A673 (cell line): ENCODE results near the gene TMPRSS7. TPM values are rescaled to one million over a fixed set of nuclear protein-coding genes. Genes with fewer than 3 reads are reported as not detected.

ENCODE experiments used
- BruUV-seq: library from RNA; stranded (reverse); fragments of 400-500 nt; replicated peaks from 2 replicates; lab custom pipeline; 2021; lab: Mats Ljungman, UMichigan
- CTCF ChIA-PET: fragments of 300-600 bp; sonication (Branson Sonifier 250); formaldehyde crosslinking; loops from one replicate; lab custom pipeline; 2022; ENCODE audit warnings: antibody characterized with exemption; lab: Charles Lee
- POLR2A ChIA-PET: fragments of 300-600 bp; sonication (Branson Sonifier 250); formaldehyde crosslinking; loops from one replicate; lab custom pipeline; 2022; ENCODE audit warnings: antibody characterized with exemption; ENCODE audit not compliant: low non-redundant PET; lab: Charles Lee
- DNase-seq: peaks from one replicate; pipeline ENCODE4 v3.0.0-alpha.2; 2015; ENCODE audit warnings: low spot score
- H3K27ac ChIP-seq: fragments of 200-600 bp; sonication (generic); 2 replicates; pipeline ENCODE4 v1.5.1; 2016; ENCODE audit warnings: mixed run types, low read depth, mild to moderate bottlenecking, mixed read lengths, antibody characterized with exemption, low read length; ENCODE audit not compliant: poor library complexity, severe bottlenecking
- H3K27me3 ChIP-seq: fragments of 200-600 bp; sonication (generic); replicated peaks from 2 replicates; pipeline ENCODE4 v1.6.1; 2017; ENCODE audit warnings: mixed run types, low read depth, mild to moderate bottlenecking, mixed read lengths, antibody characterized with exemption, low read length; ENCODE audit not compliant: insufficient read depth, poor library complexity
- H3K36me3 ChIP-seq: fragments of 200-600 bp; sonication (generic); 2 replicates; pipeline ENCODE4 v1.6.1; 2016; ENCODE audit warnings: mixed run types, mild to moderate bottlenecking, mixed read lengths, antibody characterized with exemption, low read length; ENCODE audit not compliant: insufficient read depth, poor library complexity, severe bottlenecking
- H3K4me1 ChIP-seq: fragments of 200-600 bp; sonication (generic); 2 replicates; pipeline ENCODE4 v1.6.1; 2017; ENCODE audit warnings: mixed run types, mild to moderate bottlenecking, mixed read lengths, antibody characterized with exemption, low read length; ENCODE audit not compliant: insufficient read depth, poor library complexity, severe bottlenecking
- H3K4me3 ChIP-seq: fragments of 200-600 bp; sonication (generic); 2 replicates; pipeline ENCODE4 v1.5.1; 2016; ENCODE audit warnings: low read depth, mixed run types, mild to moderate bottlenecking, mixed read lengths, low read length; ENCODE audit not compliant: poor library complexity, severe bottlenecking
- H3K9me3 ChIP-seq: fragments of 200-600 bp; sonication (generic); 2 replicates; pipeline ENCODE4 v1.6.1; 2016; ENCODE audit warnings: mixed run types, low read depth, mild to moderate bottlenecking, mixed read lengths, antibody characterized with exemption, low read length; ENCODE audit not compliant: poor library complexity, severe bottlenecking
- EZH2 ChIP-seq: fragments of 200-600 bp; sonication (generic); IDR thresholded peaks from 2 replicates; pipeline ENCODE4 v1.6.1; 2017; ENCODE audit warnings: borderline replicate concordance, low read depth, mild to moderate bottlenecking, mixed read lengths, antibody characterized with exemption, low read length; ENCODE audit not compliant: poor library complexity, severe bottlenecking
- intact Hi-C: fragments of 100-400 bp; cut with micrococcal nuclease; formaldehyde crosslinking; loops from one replicate; pipeline ENCODE4 v1.10.0; 2022; ENCODE audit not compliant: unreplicated experiment
- total RNA-seq: library from RNA; stranded (reverse); gene quantifications from 2 replicates; pipeline ENCODE4 v1.2.3, GENCODE V29; 2021
- TF ChIP-seq, protein P1 (sequence below): fragments of 300-800, 200-600 bp; sonication (generic); conservative IDR thresholded peaks from 2 replicates; pipeline ENCODE4 v1.5.1; 2017; ENCODE audit warnings: low read depth, mild to moderate bottlenecking, antibody characterized with exemption, low read length, moderate library complexity, mixed read lengths

TMPRSS7 gene
- total RNA-seq, 1 experiment from 2014 or later = not detected

DNA sequence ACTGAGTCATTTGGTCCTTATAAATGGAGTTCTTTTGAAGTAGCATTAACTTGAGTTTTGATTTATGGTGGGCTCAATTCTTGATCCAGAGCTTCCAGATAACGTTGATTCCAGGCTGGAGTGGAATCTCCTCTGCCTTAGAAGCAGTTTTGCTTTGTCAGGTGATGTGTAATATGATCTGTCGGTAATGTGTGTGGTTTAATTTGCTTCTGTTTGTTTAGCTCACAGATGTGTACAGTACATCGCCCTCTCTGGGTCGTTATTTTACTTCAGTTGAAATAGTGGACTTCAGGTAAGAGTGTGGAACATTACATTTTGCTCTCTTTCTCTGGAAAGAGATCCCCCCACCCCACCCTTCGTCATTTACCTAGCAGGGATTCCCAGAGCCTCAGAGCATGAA lies 74.8 kb downstream of the TMPRSS7 start:
- POLR2A ChIA-PET = no interaction called here
- Histone ChIP-seq H3K36me3 (no peaks in the 10 kb centered on the region), H3K9me3 (no peaks in the 10 kb centered on the region), H3K4me3 (no peak overlapping the region), H3K27ac (no peak overlapping the region), H3K4me1 (no peaks in the 10 kb centered on the region), H3K27me3 (no peaks in the 10 kb centered on the region)
- no TSS peak for BruUV-seq
- TF ChIP-seq, protein P1, sequence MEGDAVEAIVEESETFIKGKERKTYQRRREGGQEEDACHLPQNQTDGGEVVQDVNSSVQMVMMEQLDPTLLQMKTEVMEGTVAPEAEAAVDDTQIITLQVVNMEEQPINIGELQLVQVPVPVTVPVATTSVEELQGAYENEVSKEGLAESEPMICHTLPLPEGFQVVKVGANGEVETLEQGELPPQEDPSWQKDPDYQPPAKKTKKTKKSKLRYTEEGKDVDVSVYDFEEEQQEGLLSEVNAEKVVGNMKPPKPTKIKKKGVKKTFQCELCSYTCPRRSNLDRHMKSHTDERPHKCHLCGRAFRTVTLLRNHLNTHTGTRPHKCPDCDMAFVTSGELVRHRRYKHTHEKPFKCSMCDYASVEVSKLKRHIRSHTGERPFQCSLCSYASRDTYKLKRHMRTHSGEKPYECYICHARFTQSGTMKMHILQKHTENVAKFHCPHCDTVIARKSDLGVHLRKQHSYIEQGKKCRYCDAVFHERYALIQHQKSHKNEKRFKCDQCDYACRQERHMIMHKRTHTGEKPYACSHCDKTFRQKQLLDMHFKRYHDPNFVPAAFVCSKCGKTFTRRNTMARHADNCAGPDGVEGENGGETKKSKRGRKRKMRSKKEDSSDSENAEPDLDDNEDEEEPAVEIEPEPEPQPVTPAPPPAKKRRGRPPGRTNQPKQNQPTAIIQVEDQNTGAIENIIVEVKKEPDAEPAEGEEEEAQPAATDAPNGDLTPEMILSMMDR = no peak
- no peak for TF ChIP-seq EZH2
- intact Hi-C loops = no loop called here
- no peak for DNase-seq
- CTCF ChIA-PET = no interaction called here

DNA sequence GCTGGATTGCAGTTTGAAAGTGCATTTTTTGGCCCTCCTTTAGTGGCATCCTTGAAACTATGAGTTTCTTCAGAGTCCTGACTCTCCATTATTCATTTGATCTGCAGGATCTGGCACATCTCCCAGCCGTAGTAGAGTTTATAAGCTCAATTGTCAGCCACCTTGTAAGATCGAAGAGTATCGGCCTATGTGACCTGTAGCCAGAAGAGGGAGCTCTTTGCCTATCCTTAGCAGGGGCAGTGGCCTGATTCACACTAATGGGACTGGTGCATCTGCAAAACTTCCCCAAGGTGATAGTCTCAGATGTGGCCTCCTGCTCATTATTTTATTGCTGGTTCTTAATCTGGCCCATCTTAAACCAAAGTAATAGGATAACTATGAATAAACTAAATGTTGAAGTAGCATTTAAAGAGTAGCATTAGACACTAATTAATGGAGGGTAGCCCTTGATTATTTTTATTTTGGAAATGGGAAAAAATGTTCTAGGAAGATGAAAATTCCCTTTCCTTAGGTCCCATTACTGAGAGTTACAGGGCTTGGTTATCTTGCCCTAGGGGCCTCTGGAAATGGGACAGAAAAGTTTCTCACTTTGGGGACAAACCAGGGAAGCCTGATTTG lies 77.4 kb downstream of the TMPRSS7 start:
- no TSS peak for BruUV-seq
- Histone ChIP-seq H3K27ac (no peak overlapping the region), H3K27me3 (no peaks in the 10 kb centered on the region), H3K4me3 (no peak overlapping the region), H3K4me1 (no peaks in the 10 kb centered on the region), H3K9me3 (no peaks in the 10 kb centered on the region), H3K36me3 (no peaks in the 10 kb centered on the region)
- ChIA-PET POLR2A (no interaction called here), CTCF (interaction anchor here (0.5 to 1.1 kb wide), 12 partner anchors 14 to 649 kb away, joined by 3 to 13 read pairs (median 3); partner anchors contain the start of gene SLC9C1)
- peak; percentile 82 for DNase-seq
- TF ChIP-seq, protein P1 = peak; percentile 89
- TF ChIP-seq EZH2 = no peak
- intact Hi-C loops = loop anchor here (2.0 kb wide), 1 partner anchor 407 kb away; no protein-coding TSS in a partner anchor

DNA sequence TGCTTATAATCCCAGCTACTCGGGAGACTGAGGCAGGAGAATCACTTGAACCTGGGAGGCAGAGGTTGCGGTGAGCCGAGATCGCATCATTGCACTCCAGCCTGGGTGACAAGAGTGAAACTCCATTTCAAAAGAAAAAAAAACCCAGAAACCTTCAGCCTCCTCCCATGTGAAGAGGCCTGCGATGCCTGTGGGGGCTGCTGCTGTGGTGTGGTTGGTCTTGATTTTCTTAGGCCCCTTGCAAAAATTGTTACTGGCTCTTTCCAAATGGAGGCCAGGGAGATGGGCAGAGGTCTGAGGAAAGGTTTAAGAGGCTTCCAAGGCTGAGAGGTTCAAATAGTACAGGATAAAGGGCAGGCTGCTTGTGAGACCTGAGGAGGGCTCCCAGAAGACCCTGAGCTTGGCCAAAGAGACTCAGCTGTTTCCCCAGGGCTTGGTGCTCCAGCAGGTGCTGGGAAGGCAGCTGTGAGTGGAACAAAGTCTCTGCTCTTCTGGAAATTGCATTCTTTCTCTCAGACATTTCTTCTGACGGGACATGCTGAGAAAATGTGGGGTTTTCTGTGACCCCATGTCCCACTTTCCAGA lies 80.1 kb downstream of the TMPRSS7 start:
- ChIA-PET CTCF (no interaction called here), POLR2A (no interaction called here)
- no peak overlapping the region for H3K4me3 ChIP-seq
- no TSS peak for BruUV-seq
- H3K27ac ChIP-seq = no peak overlapping the region
- no peaks in the 10 kb centered on the region for H3K4me1 ChIP-seq
- no peak for DNase-seq
- intact Hi-C loops = no loop called here
- no peaks in the 10 kb centered on the region for H3K27me3 ChIP-seq
- TF ChIP-seq, protein P1 = no peak
- no peak for TF ChIP-seq EZH2
- no peaks in the 10 kb centered on the region for H3K9me3 ChIP-seq
- no peaks in the 10 kb centered on the region for H3K36me3 ChIP-seq
